GM21390 (cell line): Measurements from ENCODE around the gene CD3E.

Experiments used
- ATAC-seq: cut with Tn5 transposase; IDR thresholded peaks from one replicate; pipeline ENCODE4 v1.9.1; 2021; ENCODE audit not compliant: unreplicated experiment

Gene CD3E

DNA sequence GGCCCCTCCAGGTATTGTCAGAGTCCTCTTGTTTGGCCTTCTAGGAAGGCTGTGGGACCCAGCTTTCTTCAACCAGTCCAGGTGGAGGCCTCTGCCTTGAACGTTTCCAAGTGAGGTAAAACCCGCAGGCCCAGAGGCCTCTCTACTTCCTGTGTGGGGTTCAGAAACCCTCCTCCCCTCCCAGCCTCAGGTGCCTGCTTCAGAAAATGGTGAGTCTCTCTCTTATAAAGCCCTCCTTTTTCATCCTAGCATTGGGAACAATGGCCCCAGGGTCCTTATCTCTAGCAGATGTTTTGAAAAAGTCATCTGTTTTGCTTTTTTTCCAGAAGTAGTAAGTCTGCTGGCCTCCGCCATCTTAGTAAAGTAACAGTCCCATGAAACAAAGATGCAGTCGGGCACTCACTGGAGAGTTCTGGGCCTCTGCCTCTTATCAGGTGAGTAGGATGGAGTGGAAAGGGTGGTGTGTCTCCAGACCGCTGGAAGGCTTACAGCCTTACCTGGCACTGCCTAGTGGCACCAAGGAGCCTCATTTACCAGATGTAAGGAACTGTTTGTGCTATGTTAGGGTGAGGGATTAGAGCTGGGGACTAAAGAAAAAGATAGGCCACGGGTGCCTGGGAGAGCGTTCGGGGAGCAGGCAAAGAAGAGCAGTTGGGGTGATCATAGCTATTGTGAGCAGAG is at the start of gene CD3E:
TSS of gene CD3E (plus strand) at position 163 of the 681 bp plus-strand sequence. CDS start at position 386, 223 bp downstream.
- no peak for ATAC-seq

DNA sequence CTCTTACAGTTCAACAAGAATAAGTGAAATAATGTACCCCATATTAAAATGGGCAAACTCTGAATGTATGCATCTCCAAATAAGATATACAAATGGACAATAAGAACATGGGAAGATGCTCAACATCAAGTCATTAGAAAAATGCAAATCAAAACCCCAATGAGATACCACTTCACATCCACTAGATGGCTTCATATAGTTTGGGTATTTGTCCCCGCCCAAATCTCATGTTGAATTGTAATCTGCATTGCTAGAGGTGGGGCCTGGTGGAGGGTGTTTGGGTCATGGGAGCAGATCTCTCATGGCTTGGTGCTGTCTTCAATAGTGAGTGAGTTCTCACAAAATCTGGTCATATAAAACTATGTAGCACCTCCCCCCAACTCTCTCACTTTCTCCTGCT is 46.1 kb upstream of the CD3E start:
- no peak for ATAC-seq

DNA sequence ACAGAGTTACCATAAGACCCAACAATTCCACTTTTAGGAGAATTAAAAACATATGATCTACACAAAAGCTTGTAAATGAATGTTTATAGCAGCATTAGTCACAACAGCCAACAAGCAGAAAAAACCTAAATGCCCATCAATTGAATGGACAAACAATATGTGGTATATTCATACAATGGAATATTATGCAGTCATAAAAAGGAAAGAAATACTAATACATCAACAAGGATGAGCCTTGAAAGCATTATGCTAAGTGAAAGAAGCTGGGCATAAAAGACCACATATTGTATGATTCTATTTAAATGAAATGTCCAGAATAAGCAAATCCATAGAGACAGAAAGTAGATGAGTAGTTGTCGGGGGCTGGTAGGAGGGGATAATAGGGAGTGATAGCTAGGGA is 45.4 kb upstream of the CD3E start:
- ATAC-seq: no peak

DNA sequence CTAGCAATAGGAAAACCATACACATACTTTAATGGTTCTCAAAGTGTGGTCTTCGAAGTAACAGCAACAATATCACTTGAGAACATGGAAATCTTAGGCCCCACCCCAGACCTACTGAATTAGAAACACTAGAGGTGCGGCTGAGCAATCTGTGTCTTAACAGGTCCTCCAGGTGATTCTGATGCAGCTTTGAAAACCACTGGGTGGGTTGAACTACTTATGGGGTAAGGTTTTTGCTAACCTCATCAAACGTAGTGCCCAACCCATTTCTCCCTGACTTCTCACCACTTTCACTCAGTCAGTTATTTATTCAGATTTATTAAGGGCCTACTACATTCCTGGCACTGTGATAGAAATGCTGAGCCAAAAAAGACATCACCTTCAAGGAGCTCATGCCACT is 44.2 kb upstream of the CD3E start:
- ATAC-seq: no peak

DNA sequence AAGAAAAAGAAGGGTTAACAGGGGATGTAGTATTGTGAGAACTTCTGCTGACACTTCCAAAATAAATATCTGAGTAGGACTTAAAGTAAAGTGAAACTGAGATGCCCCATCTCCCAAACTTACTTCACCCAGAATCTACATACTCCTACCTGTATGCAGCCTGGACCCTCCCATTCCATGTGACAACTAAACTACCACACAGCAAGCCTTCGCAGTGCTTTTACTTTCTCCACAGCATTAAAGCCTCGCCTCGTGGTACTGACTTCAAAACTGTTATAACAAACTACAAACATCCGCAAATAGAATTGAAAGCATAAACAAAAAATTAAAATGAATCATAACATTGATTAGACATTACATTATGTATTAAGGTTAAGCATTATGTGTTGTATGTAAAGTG is 41.4 kb upstream of the CD3E start:
- no peak for ATAC-seq

DNA sequence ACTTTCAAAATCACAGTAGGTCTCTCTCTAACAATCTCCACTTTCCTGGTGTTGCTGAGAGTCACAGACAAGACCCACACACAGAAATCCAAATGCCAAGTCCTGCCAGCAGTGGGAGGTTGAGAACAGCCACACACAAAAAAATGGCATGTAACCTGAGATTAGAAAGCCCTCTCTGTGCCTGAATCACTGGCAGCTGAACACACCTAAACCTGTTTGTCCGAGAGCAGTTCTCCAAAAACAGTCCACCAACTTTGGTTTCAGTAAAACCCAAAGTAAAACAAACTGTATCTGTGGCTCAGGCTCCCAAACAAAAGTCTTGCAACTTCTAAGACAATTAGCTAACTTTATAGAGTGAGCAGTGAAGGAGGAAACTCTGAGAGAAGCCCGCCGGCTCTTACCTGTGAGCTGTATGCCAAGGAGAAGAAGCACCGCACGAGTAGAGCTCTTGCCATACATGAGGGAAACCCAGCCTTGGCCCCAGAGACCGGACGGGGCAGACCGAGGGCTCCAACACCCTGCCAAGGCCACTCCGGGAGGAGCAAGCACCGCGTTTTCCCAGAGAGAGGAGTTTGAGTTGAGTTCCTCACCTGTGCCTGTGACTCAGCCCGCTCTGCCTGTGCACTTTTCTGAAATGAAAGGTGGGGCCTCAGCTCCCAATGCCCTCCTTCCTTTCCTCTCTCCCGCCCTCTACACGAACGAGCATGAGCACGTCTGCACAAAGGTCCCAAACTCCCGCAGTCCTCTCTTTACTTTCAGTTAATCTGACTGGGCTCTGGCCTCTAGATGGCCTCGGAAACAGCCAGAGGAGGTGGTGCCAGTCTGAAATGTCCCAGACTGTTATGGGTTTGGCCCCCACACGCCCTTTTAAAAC is 40.6 kb upstream of the CD3E start, which contains the start of gene MPZL2:
TSS of gene MPZL2 (minus strand) at position 603 of the 874 bp plus-strand sequence. CDS start at position 459, 144 bp downstream.
- ATAC-seq: no peak

DNA sequence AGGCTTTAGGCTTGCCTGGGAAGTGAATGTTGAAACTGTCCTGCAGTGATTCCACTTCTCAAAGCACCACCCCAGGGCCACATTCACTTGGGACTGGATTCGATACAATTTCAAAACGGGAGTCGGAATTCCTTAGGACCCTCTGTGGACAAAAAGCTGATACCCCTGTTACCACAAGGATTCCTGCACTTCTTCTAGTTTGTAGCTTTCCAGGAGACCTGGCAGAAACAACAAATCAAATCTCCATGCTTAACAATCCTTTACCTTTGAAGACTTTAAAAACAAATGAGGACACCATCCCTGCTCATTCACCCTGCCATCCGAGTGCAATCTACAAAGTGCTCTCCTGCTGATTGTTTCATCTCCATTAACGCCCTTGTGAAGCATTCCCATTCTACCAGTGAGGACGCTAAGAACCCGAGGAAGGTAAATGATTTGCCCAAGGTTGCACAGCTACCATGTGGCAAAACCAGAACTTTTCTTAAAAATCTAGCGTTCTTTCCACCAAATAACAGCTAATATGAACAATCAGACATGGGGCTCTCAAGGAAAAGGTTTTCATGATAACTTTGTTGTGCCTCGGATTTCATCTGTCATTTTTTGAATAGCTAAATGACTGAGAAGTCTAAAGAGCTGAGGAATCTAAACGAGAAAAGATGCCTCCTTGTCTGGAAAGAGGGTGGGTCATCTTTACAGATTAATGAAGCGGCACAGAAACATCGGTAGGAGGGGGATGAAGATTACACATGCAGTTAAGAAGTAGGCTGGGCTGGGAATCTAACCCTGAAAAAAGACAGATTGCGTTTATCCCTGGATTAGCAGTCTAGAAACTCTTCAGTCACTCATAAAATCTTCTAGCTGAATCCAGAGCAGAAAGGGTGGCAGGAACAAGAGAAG is 39.7 kb upstream of the CD3E start:
- no peak for ATAC-seq

DNA sequence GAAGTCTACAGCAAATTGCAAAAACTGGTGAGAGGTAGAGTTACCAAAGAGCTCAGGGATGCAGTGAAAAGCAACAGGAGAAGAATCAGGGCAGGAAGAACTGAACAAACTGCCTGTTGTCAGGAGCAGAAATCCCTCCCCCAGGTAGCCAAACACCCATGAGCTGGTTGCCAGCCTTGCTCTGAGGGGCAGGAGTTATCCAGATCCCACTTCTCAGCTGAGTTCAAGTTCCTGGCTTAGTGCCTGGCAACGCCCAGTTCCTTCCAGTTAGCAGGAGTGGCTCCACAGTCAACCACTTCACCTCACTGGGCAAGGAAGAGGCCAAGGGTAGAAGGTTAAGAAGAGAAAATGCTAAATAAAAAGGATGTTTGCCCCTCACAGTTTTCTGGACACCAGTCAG is 38.6 kb upstream of the CD3E start:
- ATAC-seq: no peak

DNA sequence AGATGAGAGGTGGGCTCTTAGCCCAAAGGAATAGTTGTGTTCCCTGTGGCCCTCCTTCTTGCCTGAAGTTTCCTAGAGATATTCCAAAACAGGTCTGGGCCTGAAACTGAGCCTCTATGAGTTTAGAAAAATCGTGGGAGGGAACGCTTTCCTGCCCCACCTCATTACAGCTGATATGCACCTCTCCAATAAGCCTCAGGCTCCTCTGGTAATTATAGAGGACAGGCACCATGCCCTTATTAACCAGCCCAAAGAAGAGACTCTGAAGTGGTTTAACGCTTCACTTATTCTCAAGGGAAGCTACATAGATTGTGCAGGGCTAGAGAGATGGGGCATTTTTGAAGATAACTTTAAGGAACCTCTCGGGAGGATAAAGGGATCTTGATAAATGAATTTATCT is 37.0 kb upstream of the CD3E start:
- no peak for ATAC-seq

DNA sequence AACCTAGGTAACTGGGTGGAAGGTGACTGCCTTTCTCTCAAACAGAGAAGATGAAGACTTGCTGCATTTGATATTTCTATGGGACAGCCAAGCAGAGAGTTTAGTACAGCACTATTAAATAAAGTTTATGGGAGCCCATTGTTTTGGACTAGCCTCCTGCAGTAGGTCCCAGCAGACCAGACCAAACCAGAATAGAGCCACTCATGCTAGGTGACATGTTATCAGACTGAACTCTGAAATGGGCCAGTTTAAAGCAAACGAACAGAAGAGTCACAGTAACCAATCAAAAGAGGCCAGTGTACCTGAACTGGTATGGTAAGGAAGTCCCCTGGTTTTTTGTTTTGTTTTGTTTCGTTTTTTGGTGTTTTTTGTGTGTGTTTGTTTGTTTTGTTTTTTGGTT is 32.5 kb upstream of the CD3E start:
- no peak for ATAC-seq

DNA sequence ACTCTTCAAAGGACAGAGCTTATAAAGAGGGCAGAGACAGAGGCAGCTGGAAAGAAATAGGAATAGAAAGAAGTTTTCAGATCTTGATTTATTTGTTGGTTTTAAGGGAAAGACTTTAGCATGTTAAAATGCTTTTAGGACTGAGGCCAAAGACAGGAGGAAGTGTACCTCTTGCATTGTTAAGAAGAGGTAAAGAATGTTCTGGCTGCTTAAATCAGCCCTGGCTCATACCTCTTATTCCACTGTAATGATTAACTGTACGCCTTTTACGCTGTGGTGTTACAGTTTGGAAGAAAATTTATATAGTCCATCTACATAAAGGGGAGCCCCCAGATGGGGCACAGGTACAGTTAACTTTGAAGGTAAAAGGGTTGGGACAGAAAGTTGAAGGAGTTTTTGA is 30.3 kb upstream of the CD3E start:
- ATAC-seq: no peak

DNA sequence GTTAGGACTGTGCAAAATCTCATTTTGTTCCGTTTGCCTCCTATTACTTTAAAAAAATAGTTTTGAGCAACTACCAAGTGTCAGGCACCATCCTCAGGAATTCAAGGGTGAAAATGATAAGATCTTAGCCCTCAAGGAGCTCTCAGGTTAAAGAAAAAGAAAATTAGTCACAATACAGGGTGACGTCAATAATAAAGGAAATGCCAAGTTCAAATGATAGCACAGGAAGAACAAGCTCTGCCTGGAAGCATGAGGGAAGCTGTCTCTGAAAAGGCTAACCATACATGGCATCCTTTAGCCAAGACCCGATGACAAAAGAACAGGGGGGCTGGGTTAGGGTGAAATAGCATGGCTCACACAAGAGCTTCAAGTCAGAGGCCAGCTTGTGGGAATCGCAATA is 29.4 kb upstream of the CD3E start:
- no peak for ATAC-seq

DNA sequence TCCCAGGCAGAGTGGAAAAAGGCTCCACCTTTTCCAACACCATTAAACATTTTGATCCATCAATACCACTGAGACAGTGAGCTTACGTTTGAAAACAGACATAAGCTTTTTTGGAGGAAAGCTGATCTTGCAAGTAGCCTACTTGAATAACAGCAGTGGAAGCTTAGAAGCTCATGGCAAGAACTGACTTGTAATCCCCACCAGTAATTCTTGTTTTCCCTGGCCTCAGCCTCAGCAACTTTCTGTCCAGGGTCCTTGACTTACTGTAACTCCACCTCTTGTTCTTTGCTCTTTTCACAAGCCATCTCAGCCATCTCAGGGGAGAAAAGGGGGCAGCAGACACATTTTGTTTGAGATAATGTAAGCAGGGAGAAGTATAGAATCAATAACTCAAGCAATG is 28.1 kb upstream of the CD3E start:
- ATAC-seq: no peak

DNA sequence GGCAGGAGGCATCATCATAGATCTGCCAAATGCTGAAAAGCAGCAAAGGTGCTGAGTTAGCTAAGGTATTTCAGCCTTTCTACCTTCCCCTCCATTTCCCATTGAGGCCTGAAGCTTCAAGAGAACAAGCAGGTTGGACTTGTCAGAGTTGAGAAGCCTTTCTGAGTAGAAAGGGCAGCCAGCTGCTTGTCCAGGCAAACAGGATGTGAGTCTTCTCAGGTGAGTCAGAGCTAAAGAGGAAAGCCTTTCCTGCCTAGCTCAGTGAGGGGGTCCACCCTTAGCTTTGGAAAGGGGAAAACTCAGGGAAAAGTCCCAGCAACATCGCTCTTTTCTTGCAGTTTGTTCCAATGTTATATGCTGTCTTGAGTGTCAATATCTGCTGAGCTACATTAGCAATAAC is 27.2 kb upstream of the CD3E start:
- ATAC-seq: no peak

DNA sequence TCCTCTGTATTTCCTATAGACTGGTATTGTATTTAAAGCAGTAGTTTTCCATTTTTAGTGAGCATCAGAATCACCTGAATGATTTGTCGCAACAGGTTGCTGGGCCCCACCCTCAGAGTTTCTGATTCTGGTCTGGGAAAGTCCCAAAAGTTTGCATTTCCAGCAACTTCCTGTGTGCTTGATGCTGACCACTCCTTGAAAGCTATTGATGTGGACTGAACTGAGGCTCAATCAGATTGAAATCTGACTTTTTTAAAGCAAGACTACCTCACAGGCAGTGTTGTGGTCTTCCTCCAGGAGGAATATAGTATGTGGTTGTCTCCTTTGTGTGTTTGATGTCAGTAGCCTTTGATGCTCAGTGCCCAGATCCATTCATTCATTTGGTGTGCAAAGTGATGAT is 23.2 kb upstream of the CD3E start:
- no peak for ATAC-seq

DNA sequence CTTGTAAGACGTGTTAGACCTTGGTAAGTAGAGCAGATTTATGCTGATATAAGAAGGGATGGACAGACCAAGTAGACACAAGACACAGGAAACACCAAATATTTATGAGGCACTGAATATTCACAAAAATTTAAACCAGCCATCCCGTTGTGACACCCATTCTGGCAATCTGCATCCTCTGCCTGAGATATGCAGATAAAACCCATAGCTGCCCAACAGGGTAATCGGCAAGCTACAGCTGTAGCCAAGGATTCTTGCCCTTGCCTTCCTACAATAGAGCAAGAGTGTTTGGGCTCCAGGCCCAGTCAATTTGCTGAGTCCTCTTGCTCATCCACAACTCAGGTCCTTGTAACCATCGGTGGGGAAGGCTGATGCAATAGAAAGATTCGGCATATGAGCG is 21.9 kb upstream of the CD3E start:
- ATAC-seq: no peak

DNA sequence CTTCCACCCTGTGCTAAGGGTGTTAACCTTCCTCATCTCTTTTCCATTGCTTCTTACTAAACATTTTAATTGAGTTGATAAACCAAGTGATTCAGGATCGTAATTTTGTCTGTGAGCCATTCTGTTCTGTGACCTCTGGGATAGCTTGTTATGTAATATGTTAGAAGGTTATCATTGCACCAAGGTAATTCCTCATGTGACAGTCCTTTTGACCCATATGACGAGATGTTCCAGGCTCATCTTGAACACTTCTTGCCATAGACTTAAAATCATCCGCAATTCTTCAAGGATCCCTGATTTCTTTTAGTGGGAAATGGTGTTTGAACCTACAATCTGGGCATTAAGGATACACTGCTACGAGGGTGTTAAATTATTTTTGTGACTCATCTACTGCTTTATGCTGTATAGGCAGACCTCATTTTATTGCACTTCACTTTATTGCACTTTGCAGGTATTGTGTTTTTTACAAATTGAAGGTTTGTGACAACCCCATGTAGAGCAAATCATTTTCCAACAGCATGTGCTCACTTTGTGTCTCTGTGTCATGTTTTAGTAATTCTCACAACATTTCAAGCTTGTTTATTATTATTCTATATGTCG is 21.4 kb upstream of the CD3E start:
- no peak for ATAC-seq

DNA sequence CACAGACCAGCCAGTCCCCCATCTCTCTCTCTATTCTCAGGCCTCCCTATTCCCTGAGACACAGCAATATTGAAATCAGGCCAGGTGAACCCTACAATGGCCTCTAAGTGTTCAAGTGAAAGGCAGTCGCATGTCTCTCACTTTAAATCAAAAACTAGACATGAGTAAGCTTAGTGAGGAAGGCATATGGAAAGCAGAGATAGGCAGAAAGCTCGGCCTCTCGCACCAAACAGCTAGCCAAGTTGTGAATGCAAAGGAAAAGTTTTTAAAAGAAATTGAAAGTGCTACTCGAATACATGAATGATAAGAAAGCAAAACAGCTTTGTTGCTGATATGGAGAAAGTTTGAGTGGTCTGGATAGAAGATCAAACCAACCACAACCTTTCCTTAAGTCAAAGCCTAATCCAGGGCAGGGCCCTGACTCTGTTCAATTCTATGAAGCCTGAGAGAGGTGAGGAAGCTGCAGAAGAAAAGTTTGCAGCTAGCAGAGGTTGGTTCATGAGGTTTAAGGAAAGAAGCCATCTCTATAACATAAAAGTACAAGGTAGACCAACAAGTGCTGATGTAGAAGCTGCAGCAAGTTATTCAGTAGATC is 20.7 kb upstream of the CD3E start:
- ATAC-seq: no peak

DNA sequence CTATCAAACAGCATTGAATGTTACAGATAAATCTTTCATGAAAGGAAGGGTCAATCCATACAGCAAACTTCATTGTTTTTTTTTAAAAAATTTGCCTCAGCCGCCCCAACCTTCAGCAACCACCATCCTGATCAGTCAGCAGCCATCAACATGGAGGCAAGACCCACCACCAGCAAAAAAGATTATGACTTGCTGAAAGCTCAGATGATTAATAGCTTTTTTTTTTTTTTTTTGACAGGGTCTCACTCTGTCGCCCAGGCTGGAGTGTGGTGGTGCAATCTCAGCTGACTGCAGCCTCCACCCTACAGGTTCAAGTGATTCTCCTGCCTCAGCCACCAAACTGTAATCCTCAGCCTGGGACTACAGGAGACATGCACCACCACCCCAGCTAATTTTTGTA is 18.0 kb upstream of the CD3E start:
- no peak for ATAC-seq

DNA sequence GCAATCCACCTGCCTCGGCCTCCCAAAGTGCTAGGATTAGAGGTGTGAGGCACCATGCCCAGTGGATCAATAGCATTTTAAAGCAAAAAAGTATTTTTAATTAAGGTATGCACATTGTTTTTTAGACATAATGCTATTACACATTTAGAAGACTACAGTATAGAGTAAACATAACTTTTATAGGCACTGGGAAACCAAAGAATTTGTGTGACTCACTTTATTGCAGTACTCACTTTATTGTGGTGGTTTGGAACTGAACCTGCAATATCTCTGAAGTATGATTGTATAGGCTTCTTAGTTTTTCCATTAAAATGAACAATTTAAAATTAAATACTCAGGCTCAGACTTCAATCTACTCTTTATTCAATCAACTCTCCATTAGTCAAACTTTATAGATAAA is 17.5 kb upstream of the CD3E start:
- ATAC-seq: no peak

DNA sequence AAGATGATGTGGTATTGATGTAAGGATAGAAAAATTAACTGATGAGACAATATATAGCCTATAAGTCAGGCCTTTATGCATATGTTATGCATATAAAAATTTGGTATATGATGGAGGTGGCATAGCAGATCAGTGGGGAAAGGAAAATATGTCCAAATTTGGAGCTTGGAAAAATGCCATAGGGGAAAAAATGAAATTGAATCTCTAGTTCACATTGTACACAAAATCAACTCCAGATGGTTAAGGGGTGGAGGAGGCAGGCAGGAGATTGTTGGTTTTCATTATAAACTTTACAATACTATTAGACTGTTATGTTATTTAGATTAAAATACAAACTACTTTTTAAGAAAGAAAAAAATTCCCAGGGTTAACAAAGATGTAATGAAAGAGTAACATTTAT is 15.1 kb upstream of the CD3E start:
- ATAC-seq: no peak
